HCT116 (cell line): ENCODE results near the gene CLEC18A. TPM values are rescaled to one million over a fixed set of nuclear protein-coding genes. Genes with fewer than 3 reads are reported as not detected.

Source experiments
- ATAC-seq: fragments of 200-7000 bp; cut with Tn5 transposase; 2 replicates; pipeline ENCODE4 v1.9.1; 2020; ENCODE audit warnings: mild to moderate bottlenecking, moderate library complexity
- BruUV-seq: library from RNA; stranded (reverse); fragments of 400-500 nt; replicated peaks from 2 replicates; lab custom pipeline; 2021; lab: Mats Ljungman, UMichigan
- CTCF ChIA-PET: fragments of 300-600 bp; sonication (Branson Sonifier 250); formaldehyde crosslinking; loops from one replicate; lab custom pipeline; 2021; ENCODE audit warnings: antibody characterized with exemption; lab: Charles Lee
- POLR2A ChIA-PET: fragments of 300-600, 350-600 bp; sonication (Branson Sonifier 250); formaldehyde crosslinking; loops from one replicate; lab custom pipeline; 2021; ENCODE audit warnings: antibody characterized with exemption; lab: Charles Lee
- RAD21 ChIA-PET, 2 experiments: fragments of 300-600 bp; sonication (Branson Sonifier 250); formaldehyde crosslinking; loops; one replicate each; lab custom pipeline; 2023; ENCODE audit warnings: low total read pairs in 2 of 2; ENCODE audit not compliant: uncharacterized antibody in 2 of 2, unreplicated experiment in 2 of 2, low non-redundant PET in 1 of 2; lab: Charles Lee
- DNase-seq: peaks from one replicate; pipeline ENCODE4 v3.0.0-alpha.2; 2010; ENCODE audit warnings: low read depth, low spot score
- H2AFZ ChIP-seq: fragments of 200-600 bp; shearing (Covaris generic), sonication (generic); 2 replicates; pipeline ENCODE4 v1.6.1; 2017; ENCODE audit warnings: low read depth, mixed run types, mixed read lengths, antibody characterized with exemption, low read length; ENCODE audit not compliant: poor library complexity, severe bottlenecking
- H3K27ac ChIP-seq: 2 replicates; pipeline ENCODE4 v1.5.1; 2012; ENCODE audit warnings: low read depth, low read length
- H3K27me3 ChIP-seq: fragments of 200-600 bp; sonication (generic); 2 replicates; pipeline ENCODE4 v1.6.1; 2016; ENCODE audit warnings: mixed run types, low read length, mixed read lengths; ENCODE audit not compliant: insufficient read depth
- H3K36me3 ChIP-seq, 2 experiments: fragments of 200-500 bp in 1 of 2; fragments of 200-600 bp in 1 of 2; sonication (Bioruptor generic) in 1 of 2; sonication (generic) in 1 of 2; 2 replicates each; pipeline versions ENCODE4 v1.5.1 to v1.6.1; 2014 to 2016; ENCODE audit warnings: low read length in 2 of 2, inconsistent platforms in 1 of 2, mixed read lengths in 1 of 2, mixed run types in 1 of 2; ENCODE audit not compliant: insufficient read depth in 2 of 2, control insufficient read depth in 1 of 2
- H3K4me1 ChIP-seq, 2 experiments: fragments of 200-600 bp in 1 of 2; sonication (generic) in 1 of 2; 2 replicates each; pipeline versions ENCODE4 v1.5.1 to v1.6.1; 2012 to 2017; ENCODE audit warnings: low read length in 2 of 2, inconsistent platforms in 1 of 2, mild to moderate bottlenecking in 1 of 2, mixed read lengths in 1 of 2, mixed run types in 1 of 2, moderate library complexity in 1 of 2; ENCODE audit not compliant: insufficient read depth in 2 of 2, control insufficient read depth in 1 of 2
- H3K4me2 ChIP-seq: fragments of 200-600 bp; sonication (generic); 2 replicates; pipeline ENCODE4 v1.6.1; 2017; ENCODE audit warnings: mixed run types, low read length, mixed read lengths
- H3K4me3 ChIP-seq, 2 experiments: fragments of 200-600 bp in 1 of 2; sonication (generic) in 1 of 2; replicated peaks in 1 of 2; 2 replicates each; pipeline ENCODE4 v1.5.1; 2011 to 2016; ENCODE audit warnings: low read length in 2 of 2, control low read depth in 1 of 2, low read depth in 1 of 2, mild to moderate bottlenecking in 1 of 2, mixed read lengths in 1 of 2, mixed run types in 1 of 2
- H3K79me2 ChIP-seq: fragments of 200-600 bp; sonication (generic); 2 replicates; pipeline ENCODE4 v1.6.1; 2017; ENCODE audit warnings: mild to moderate bottlenecking, mixed run types, low read length, moderate library complexity, mixed read lengths; ENCODE audit not compliant: insufficient read depth
- H3K9ac ChIP-seq: fragments of 200-600 bp; sonication (generic); 2 replicates; pipeline ENCODE4 v1.6.1; 2016; ENCODE audit warnings: low read length, mixed read lengths
- H3K9me2 ChIP-seq: fragments of 200-600 bp; sonication (generic), shearing (Covaris generic); 2 replicates; pipeline ENCODE4 v1.6.1; 2017; ENCODE audit warnings: mixed run types, mild to moderate bottlenecking, moderate library complexity; ENCODE audit not compliant: insufficient read depth
- H3K9me3 ChIP-seq, 2 experiments: fragments of 200-500 bp in 1 of 2; fragments of 200-600 bp in 1 of 2; sonication (Bioruptor generic) in 1 of 2; sonication (generic) in 1 of 2; 2 replicates each; pipeline ENCODE4 v1.6.1; 2014 to 2017; ENCODE audit warnings: low read length in 2 of 2, mixed read lengths in 2 of 2, inconsistent platforms in 1 of 2, low read depth in 1 of 2, mild to moderate bottlenecking in 1 of 2, mixed run types in 1 of 2, moderate library complexity in 1 of 2; ENCODE audit not compliant: control insufficient read depth in 1 of 2, insufficient read depth in 1 of 2
- H4K20me1 ChIP-seq: fragments of 200-600 bp; sonication (generic), shearing (Covaris generic); 2 replicates; pipeline ENCODE4 v1.6.1; 2017; ENCODE audit warnings: mixed run types, mild to moderate bottlenecking, moderate library complexity; ENCODE audit not compliant: insufficient read depth
- ATF3 ChIP-seq: IDR thresholded peaks from 2 replicates; pipeline ENCODE4 v1.6.1; 2012
- CBX3 ChIP-seq: IDR thresholded peaks from 2 replicates; pipeline ENCODE4 v1.6.1; 2012; ENCODE audit warnings: low read depth
- CEBPB ChIP-seq: IDR thresholded peaks from 2 replicates; pipeline ENCODE4 v1.6.1; 2012; ENCODE audit warnings: low read depth
- CTCF ChIP-seq, 3 experiments: fragments of 200-600 bp in 1 of 3; sonication (generic) in 1 of 3; IDR thresholded peaks in 2 of 3; conservative IDR thresholded peaks in 1 of 3; 2 replicates each; pipeline ENCODE4 v1.5.1; 2012 to 2017; ENCODE audit warnings: low read depth in 2 of 3, low read length in 2 of 3, antibody characterized with exemption in 1 of 3, borderline replicate concordance in 1 of 3, control low read depth in 1 of 3, mild to moderate bottlenecking in 1 of 3, mixed read lengths in 1 of 3, mixed run types in 1 of 3, moderate library complexity in 1 of 3; ENCODE audit not compliant: insufficient read depth in 1 of 3
- EGR1 ChIP-seq: IDR thresholded peaks from 2 replicates; pipeline ENCODE4 v1.6.1; 2012; ENCODE audit warnings: low read depth
- ELF1 ChIP-seq: IDR thresholded peaks from 2 replicates; pipeline ENCODE4 v1.6.1; 2012; ENCODE audit warnings: low read depth, borderline replicate concordance
- EZH2 ChIP-seq: fragments of 200-600 bp; sonication (generic); IDR thresholded peaks from 2 replicates; pipeline ENCODE4 v1.6.1; 2017; ENCODE audit warnings: antibody characterized with exemption, mixed run types
- EZH2phosphoT487 ChIP-seq: fragments of 200-600 bp; IDR thresholded peaks from 2 replicates; pipeline ENCODE4 v1.6.1; 2018; ENCODE audit warnings: antibody characterized with exemption, borderline replicate concordance
- RAD21 ChIP-seq: IDR thresholded peaks from 2 replicates; pipeline ENCODE4 v1.6.1; 2012; ENCODE audit warnings: low read depth, mild to moderate bottlenecking
- SIN3A ChIP-seq: IDR thresholded peaks from 2 replicates; pipeline ENCODE4 v1.6.1; 2012; ENCODE audit warnings: low read depth
- SP1 ChIP-seq: IDR thresholded peaks from 2 replicates; pipeline ENCODE4 v1.6.1; 2012; ENCODE audit warnings: low read depth
- SRF ChIP-seq: IDR thresholded peaks from 2 replicates; pipeline ENCODE4 v1.6.1; 2012; ENCODE audit warnings: low read depth
- TCF7L2 ChIP-seq: IDR thresholded peaks from 2 replicates; pipeline ENCODE4 v1.7.0; 2011; ENCODE audit warnings: borderline replicate concordance, inconsistent platforms; ENCODE audit not compliant: insufficient read depth, insufficient read length; ENCODE audit errors: extremely low read depth
- ZFX ChIP-seq: fragments of 450-650 bp; IDR thresholded peaks from 2 replicates; pipeline ENCODE4 v1.6.1; 2017
- intact Hi-C: fragments of 100-400 bp; cut with micrococcal nuclease; formaldehyde crosslinking; loops from 2 replicates; pipeline ENCODE4 v1.10.0; 2022
- total RNA-seq: library from RNA; stranded (reverse); gene quantifications from one replicate; pipeline ENCODE4 v1.2.1, GENCODE V29; 2021; ENCODE audit not compliant: unreplicated experiment

Gene CLEC18A
- total RNA-seq, 1 experiment from 2014 or later, result 1.0 TPM

- H3K27me3 ChIP-seq, result no peaks in the 10 kb centered on the region
- TSS peak; percentile 26 for BruUV-seq
- no peak overlapping the region for H3K9ac ChIP-seq
- H3K9me3 ChIP-seq, result no peaks in the 10 kb centered on the region
- H4K20me1 ChIP-seq, result no peaks in the 10 kb centered on the region
- no peak for ATAC-seq
- H3K4me1 ChIP-seq, result no peaks in the 10 kb centered on the region
- H3K4me2 ChIP-seq, result no peak overlapping the region
- H3K9me2 ChIP-seq, result no peaks in the 10 kb centered on the region
- no peak for TF ChIP-seq TCF7L2
- no peak for TF ChIP-seq SP1
- TF ChIP-seq EZH2phosphoT487, result no peak
- TF ChIP-seq SRF, result no peak
- TF ChIP-seq EZH2, result no peak
- no peak for TF ChIP-seq ZFX
- no peak for TF ChIP-seq CEBPB
- TF ChIP-seq ATF3, result no peak
- TF ChIP-seq CTCF (IDR thresholded peaks at IDR 0.05 in 2 of 3, conservative IDR thresholded peaks at IDR 0.05 in 1 of 3; ENCODE audit: borderline replicate concordance in 1 of 3, insufficient read depth in 1 of 3, low read depth in 2 of 3, low read length in 2 of 3), result no peak
- no peak for TF ChIP-seq SIN3A
- no peak for TF ChIP-seq ELF1
- no peak for TF ChIP-seq RAD21
- no peak for TF ChIP-seq CBX3
- TF ChIP-seq EGR1, result no peak
- TF ChIP-seq, all 23 proteins: peak for 0
- peaks cover 3 to 4% of the 10 kb centered on the region in 2 experiments; a peak in 1 of 4 replicates for H3K36me3 ChIP-seq
- DNase-seq, result no peak
- H2AFZ ChIP-seq, result no peak overlapping the region
- H3K4me3 ChIP-seq, result no peak overlapping the region
- ChIA-PET POLR2A (no interaction called here), RAD21 (no interaction called here), CTCF (no interaction called here)
- intact Hi-C loops, result no loop called here
- H3K79me2 ChIP-seq, result no peaks in the 10 kb centered on the region
- no peak overlapping the region for H3K27ac ChIP-seq
These were observed 40.2 kb upstream of the CLEC18A start for GRCh38 chr16:69910964-69911363.
